Calu3 (cell line): ENCODE data around the gene TMEM232. TPM values are rescaled to one million over a fixed set of nuclear protein-coding genes. Genes with fewer than 3 reads are reported as not detected.
A peak's percentile ranks its signal among the peaks of the same experiment; 100 is the strongest.

Source experiments
- BruUV-seq: library from RNA; stranded (reverse); fragments of 400-500 nt; replicated peaks from 2 replicates; lab custom pipeline; 2021; lab: Mats Ljungman, UMichigan
- CTCF ChIA-PET: fragments of 300-600 bp; sonication (Branson Sonifier 250); formaldehyde crosslinking; loops from one replicate; lab custom pipeline; 2022; ENCODE audit warnings: antibody characterized with exemption; lab: Charles Lee
- DNase-seq: peaks from one replicate; pipeline ENCODE4 v3.0.0; 2022
- H3K27ac Mint-ChIP-seq: one replicate; pipeline ENCODE4 v1.8.0; 2022; ENCODE audit warnings: mixed read lengths; ENCODE audit not compliant: unreplicated experiment
- H3K27me3 Mint-ChIP-seq: one replicate; pipeline ENCODE4 v1.8.0; 2022; ENCODE audit warnings: mixed read lengths; ENCODE audit not compliant: unreplicated experiment
- H3K36me3 Mint-ChIP-seq: one replicate; pipeline ENCODE4 v1.8.0; 2022; ENCODE audit warnings: mild to moderate bottlenecking, moderate library complexity, mixed read lengths; ENCODE audit not compliant: insufficient read depth, unreplicated experiment
- H3K4me1 Mint-ChIP-seq: one replicate; pipeline ENCODE4 v1.8.0; 2022; ENCODE audit warnings: mild to moderate bottlenecking, low read depth, mixed read lengths; ENCODE audit not compliant: unreplicated experiment
- H3K4me3 Mint-ChIP-seq: one replicate; pipeline ENCODE4 v1.8.0; 2022; ENCODE audit warnings: mild to moderate bottlenecking, low read depth, moderate library complexity, mixed read lengths; ENCODE audit not compliant: unreplicated experiment
- H3K9me3 Mint-ChIP-seq: one replicate; pipeline ENCODE4 v1.8.0; 2022; ENCODE audit warnings: low read depth, mixed read lengths; ENCODE audit not compliant: unreplicated experiment
- intact Hi-C: fragments of 100-400 bp; cut with micrococcal nuclease; formaldehyde crosslinking; loops from one replicate; pipeline ENCODE4 v1.10.0; 2022; ENCODE audit not compliant: unreplicated experiment
- total RNA-seq: library from RNA; stranded (reverse); gene quantifications from 2 replicates; pipeline ENCODE4 v1.2.3, GENCODE V29; 2022
- TF ChIP-seq, protein P1 (sequence below): fragments of 200-600 bp; IDR thresholded peaks from one replicate; pipeline ENCODE4 v1.8.0; 2022; ENCODE audit warnings: antibody characterized with exemption; ENCODE audit not compliant: unreplicated experiment

TMEM232 gene
- total RNA-seq, 1 experiment from 2014 or later: 1.6 TPM

DNA sequence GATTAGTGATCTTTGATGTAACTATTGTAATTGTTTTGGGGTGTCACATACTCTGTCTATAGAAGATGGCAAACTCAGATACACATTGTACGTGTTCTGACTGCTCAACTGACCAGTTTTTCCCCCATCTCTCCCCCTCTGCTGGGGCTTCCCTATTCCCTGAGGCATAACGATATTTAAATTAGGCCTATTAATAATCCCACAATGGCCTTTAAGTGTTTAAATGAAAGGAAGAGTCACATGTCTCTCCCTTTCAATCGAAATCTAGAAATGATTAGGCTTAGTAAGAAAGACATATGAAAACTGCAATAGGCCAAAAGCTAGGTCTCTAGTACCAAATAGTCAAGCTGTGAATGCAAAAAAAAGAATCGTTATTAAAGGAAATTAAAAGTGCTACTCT, 265.6 kb downstream of the TMEM232 start:
- CTCF ChIA-PET: no interaction called here
- Mint-ChIP-seq H3K27me3 (no peaks in the 10 kb centered on the region), H3K9me3 (no peaks in the 10 kb centered on the region)

DNA sequence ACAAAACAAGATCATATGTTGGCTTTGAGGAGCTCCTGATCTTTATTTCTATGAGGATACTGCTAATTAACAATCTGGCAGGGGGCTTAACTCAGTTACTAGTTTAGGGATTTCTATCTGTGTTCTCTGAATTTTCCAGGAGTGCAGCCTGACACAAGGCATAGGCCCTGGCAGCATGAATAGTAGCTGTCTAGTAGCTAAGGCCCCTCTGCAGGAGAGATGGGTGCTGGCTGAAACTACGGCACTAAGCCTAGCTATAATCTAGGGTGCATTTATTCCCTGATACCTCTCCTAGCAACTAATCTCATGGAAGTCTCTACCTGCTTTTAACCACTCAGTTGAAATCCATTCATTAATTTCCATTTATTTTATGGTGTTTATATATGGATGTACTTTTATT, 268.2 kb downstream of the TMEM232 start:
- TF ChIP-seq, protein P1, sequence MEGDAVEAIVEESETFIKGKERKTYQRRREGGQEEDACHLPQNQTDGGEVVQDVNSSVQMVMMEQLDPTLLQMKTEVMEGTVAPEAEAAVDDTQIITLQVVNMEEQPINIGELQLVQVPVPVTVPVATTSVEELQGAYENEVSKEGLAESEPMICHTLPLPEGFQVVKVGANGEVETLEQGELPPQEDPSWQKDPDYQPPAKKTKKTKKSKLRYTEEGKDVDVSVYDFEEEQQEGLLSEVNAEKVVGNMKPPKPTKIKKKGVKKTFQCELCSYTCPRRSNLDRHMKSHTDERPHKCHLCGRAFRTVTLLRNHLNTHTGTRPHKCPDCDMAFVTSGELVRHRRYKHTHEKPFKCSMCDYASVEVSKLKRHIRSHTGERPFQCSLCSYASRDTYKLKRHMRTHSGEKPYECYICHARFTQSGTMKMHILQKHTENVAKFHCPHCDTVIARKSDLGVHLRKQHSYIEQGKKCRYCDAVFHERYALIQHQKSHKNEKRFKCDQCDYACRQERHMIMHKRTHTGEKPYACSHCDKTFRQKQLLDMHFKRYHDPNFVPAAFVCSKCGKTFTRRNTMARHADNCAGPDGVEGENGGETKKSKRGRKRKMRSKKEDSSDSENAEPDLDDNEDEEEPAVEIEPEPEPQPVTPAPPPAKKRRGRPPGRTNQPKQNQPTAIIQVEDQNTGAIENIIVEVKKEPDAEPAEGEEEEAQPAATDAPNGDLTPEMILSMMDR: no peak
- CTCF ChIA-PET: no interaction called here
- H3K27me3 Mint-ChIP-seq: no peaks in the 10 kb centered on the region
- no peaks in the 10 kb centered on the region for H3K4me1 Mint-ChIP-seq
- H3K36me3 Mint-ChIP-seq: no peaks in the 10 kb centered on the region
- no TSS peak for BruUV-seq
- H3K9me3 Mint-ChIP-seq: no peaks in the 10 kb centered on the region
- no peak overlapping the region for H3K27ac Mint-ChIP-seq
- no peak overlapping the region for H3K4me3 Mint-ChIP-seq
- no peak for DNase-seq
- intact Hi-C loops: no loop called here

More for the DNA sequence above, 265.6 kb downstream of the TMEM232 start:
- Mint-ChIP-seq H3K4me1 (no peaks in the 10 kb centered on the region), H3K4me3 (no peak overlapping the region), H3K27ac (no peak overlapping the region), H3K36me3 (no peaks in the 10 kb centered on the region)
- TF ChIP-seq, protein P1: no peak
- intact Hi-C loops: no loop called here
- no peak for DNase-seq
- no TSS peak for BruUV-seq

DNA sequence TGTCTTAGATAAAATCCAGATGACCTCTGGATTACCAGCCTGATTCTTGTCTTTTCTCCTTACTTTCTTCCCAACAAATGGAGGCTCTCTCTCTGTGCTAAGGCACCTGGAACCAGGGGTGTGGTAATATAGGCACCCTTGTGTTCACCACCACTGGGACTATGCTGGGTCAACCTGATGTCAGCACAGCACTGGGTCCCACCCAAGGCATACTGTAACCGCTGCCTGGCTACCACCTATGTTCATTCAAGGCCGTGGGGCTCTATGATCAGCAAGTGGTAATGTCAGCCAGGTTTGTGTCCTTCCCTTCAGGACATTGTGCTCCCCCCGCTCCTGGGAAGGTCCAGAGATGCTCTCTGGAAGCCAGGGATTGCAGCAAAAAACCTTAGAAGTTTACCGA, 283.6 kb downstream of the TMEM232 start:
- no TSS peak for BruUV-seq
- Mint-ChIP-seq H3K4me3 (no peak overlapping the region), H3K4me1 (no peaks in the 10 kb centered on the region), H3K9me3 (no peaks in the 10 kb centered on the region), H3K27me3 (peaks cover 7% of the 10 kb centered on the region), H3K36me3 (no peaks in the 10 kb centered on the region), H3K27ac (no peak overlapping the region)
- intact Hi-C loops: no loop called here
- CTCF ChIA-PET: interaction anchor here (0.6 kb wide), 1 partner anchor 934 kb away, joined by 3 read pairs; no protein-coding TSS in a partner anchor
- TF ChIP-seq, protein P1: no peak
- no peak for DNase-seq

DNA sequence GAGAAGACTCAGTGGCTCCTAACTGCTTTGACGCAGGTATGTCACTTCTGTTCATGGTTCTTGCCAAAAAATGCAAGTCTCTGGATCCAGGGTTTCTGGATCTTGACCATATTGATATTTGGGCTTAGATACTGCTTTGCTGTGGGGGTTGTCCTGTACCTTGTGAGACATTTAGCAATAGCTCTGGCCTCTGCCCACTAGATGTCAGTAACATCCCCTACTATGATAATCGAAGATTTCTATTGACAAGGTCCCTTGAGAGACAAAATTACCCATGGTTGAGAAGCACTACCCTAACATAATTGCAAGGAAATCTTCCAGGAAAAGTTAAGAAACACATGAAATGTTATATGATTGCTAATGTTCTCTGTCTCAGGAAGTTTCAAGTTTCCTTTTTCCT, 285.4 kb downstream of the TMEM232 start:
- H3K9me3 Mint-ChIP-seq: no peaks in the 10 kb centered on the region
- BruUV-seq: no TSS peak
- TF ChIP-seq, protein P1: peak; percentile 48
- no peaks in the 10 kb centered on the region for H3K36me3 Mint-ChIP-seq
- no peaks in the 10 kb centered on the region for H3K4me1 Mint-ChIP-seq
- no peak overlapping the region for H3K27ac Mint-ChIP-seq
- H3K4me3 Mint-ChIP-seq: no peak overlapping the region
- CTCF ChIA-PET: interaction anchor here (1.4 kb wide), 1 partner anchor 184 kb away, joined by 9 read pairs; no protein-coding TSS in a partner anchor
- DNase-seq: peak; percentile 35
- intact Hi-C loops: loop anchor here (1.0 kb wide), 2 partner anchors 149 to 184 kb away; no protein-coding TSS in a partner anchor
- peaks cover 7% of the 10 kb centered on the region for H3K27me3 Mint-ChIP-seq
